ENCODE data around the gene CLN3.

The CLN3 gene

DNA sequence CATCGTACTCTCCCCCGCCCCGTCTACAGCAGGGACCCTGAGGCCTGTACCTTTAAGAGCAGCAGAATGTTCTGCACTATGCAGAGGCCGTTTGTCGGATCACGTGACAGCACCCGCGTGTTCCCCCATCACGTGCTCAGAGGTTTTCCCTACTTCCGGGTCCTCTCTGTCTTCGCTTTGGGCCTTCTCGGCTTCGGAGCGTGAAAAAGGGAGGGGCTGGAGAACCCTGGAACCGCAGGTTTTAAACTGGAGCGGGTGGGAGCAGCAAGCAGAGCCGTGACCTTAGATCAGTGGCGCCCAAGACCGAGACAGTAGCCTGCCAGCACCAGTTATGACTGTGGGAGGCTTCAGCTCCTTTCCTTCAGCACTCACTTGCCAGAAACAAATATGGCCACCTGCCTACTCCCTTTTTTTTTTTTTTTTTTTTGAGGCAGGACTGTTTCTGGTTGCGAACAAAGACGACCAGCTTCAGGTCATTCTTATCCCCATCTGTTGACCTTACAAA is at the start of gene CLN3:
TSS of gene CLN3 (minus strand) at position 105 of the 505 bp plus-strand sequence. CDS start 315 bp downstream, outside the sequence.
- H3K36me3 ChIP-seq (ENCODE audit: control insufficient read depth, insufficient read depth, low read length), result peaks cover 8% of the 10 kb centered on the region; the same call in 1 of the 2 replicates
- H3K4me3 ChIP-seq (ENCODE audit: low read depth, low read length), result peak within 1 kb of the TSS; percentile 98
- peak within 1 kb of the TSS; percentile 96 for H3K27ac ChIP-seq (ENCODE audit: low read depth, low read length)
- no peaks in the 10 kb centered on the region for H3K9me3 ChIP-seq (ENCODE audit: control insufficient read depth, insufficient read depth, low read length)
- H3K9ac ChIP-seq (ENCODE audit: low read depth, low read length), result peak within 1 kb of the TSS; percentile 99
- no peaks in the 10 kb centered on the region for H3K4me1 ChIP-seq (ENCODE audit: control insufficient read depth, insufficient read depth, low read length)
- H3K27me3 ChIP-seq (ENCODE audit: control insufficient read depth, insufficient read depth, low read length), result no peaks in the 10 kb centered on the region

DNA sequence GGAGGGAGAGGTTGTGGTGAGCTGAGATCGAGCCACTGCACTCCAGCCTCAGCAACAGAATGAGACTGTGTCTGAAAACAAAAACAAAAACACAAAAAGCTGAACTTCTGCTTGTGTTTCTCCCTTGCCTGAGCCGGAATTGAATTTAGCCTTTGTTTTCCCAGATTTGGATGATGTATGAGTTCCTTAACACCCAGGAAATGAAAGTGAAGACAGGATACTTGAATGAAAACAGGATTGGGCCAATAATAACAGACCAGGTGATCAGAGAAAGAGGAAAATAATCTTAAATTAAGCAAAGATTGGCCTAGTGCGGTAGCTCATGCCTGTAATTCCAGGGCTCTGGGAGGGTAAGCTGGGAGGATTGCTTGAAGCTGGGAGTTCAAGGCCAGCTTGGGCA is 48.5 kb upstream of the CLN3 start:
- Histone ChIP-seq H3K4me3 (ENCODE audit: low read depth, low read length) (no peak overlapping the region), H3K9me3 (ENCODE audit: control insufficient read depth, insufficient read depth, low read length) (no peaks in the 10 kb centered on the region), H3K9ac (ENCODE audit: low read depth, low read length) (no peak overlapping the region), H3K27ac (ENCODE audit: low read depth, low read length) (no peak overlapping the region), H3K36me3 (ENCODE audit: control insufficient read depth, insufficient read depth, low read length) (no peaks in the 10 kb centered on the region), H3K4me1 (ENCODE audit: control insufficient read depth, insufficient read depth, low read length) (no peaks in the 10 kb centered on the region), H3K27me3 (ENCODE audit: control insufficient read depth, insufficient read depth, low read length) (no peaks in the 10 kb centered on the region)

DNA sequence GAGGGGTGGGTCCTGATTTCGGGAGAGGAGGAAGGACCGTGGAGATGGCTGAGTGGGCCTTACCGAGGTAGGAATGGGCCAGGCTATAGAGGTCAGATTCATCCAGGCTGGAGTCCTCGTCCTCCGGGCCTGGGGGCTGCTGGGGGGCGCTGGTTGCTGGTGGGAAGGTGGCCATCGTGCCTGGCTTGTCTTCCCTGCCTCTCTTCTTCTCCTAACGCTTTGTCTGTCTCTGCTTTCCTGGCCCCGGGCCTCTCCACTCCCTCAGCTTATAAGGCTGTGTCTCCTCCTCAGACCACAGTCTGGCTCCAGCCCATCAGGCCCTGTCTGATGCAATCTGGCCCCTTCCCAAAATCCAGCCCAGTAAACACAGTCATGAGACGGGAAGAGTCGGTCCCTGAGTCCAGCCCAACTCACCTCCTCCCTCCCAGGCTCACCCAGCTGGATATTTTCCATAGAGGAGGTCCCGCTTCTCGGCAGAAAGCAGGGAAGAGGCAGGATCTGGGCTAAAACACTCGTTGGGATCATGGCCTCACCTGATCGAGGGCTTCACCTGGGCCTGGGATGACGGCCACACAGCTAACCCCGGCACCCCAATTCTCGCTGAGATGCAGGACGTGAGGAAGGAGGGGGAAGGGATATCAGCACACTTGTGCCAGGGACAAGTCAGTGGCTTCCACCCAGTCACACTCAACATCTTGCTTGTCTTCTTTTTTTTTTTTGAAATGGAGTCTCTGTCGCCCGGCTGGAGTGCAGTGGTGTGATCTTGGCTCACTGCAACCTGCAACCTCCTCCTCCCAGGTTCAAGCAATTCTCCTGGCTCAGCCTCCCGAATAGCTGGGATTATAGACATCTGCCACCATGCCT is 47.1 kb upstream of the CLN3 start, which contains the start of gene NUPR1:
TSS of gene NUPR1 (minus strand) at position 242 of the 864 bp plus-strand sequence. CDS start at position 175, 67 bp downstream.
- H3K27me3 ChIP-seq (ENCODE audit: control insufficient read depth, insufficient read depth, low read length), result no peaks in the 10 kb centered on the region
- no peaks in the 10 kb centered on the region for H3K4me1 ChIP-seq (ENCODE audit: control insufficient read depth, insufficient read depth, low read length)
- H3K9ac ChIP-seq (ENCODE audit: low read depth, low read length), result no peak within 1 kb of the TSS
- H3K9me3 ChIP-seq (ENCODE audit: control insufficient read depth, insufficient read depth, low read length), result no peaks in the 10 kb centered on the region
- no peak within 1 kb of the TSS for H3K27ac ChIP-seq (ENCODE audit: low read depth, low read length)
- H3K4me3 ChIP-seq (ENCODE audit: low read depth, low read length), result no peak within 1 kb of the TSS
- no peaks in the 10 kb centered on the region for H3K36me3 ChIP-seq (ENCODE audit: control insufficient read depth, insufficient read depth, low read length)

DNA sequence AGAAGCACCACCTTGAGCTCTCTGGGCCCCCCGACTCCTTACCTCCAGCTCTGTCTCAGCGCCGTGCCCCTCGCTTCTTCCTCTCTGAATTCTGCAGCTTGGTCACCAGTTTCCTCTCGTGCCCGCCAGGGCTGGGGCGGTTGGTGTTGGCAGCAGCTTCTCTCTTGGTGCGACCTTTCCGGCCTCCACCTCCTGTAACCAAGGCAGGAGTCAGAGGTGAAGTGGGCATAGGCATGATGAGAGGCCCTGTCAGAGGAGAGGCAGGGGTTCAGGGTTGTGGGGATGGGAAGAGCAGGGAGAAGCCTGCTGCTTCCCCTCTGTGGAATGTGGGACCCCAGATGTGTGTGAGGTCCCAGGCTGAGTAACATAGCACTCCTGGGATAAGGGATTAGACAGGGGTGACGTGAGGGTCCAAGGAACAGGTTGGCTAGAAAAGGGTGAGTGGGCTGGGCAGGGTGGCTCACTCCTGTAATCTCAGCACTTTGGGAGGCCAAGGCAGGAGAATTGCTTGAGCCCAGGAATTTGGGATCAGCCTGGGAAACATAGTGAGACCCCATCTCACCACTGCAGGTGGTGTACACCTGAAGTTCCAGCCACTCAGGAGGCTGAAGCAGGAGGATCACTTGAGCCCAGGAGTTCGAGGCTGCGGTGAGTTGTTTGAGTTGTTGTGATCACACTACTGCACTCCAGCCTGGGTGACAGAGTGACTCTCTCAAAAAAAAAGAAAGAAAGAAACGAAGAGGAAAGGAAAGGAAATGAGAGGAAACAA is 46.3 kb upstream of the CLN3 start:
- Histone ChIP-seq H3K9me3 (ENCODE audit: control insufficient read depth, insufficient read depth, low read length) (no peaks in the 10 kb centered on the region), H3K27ac (ENCODE audit: low read depth, low read length) (no peak overlapping the region), H3K9ac (ENCODE audit: low read depth, low read length) (no peak overlapping the region), H3K36me3 (ENCODE audit: control insufficient read depth, insufficient read depth, low read length) (no peaks in the 10 kb centered on the region), H3K27me3 (ENCODE audit: control insufficient read depth, insufficient read depth, low read length) (no peaks in the 10 kb centered on the region), H3K4me1 (ENCODE audit: control insufficient read depth, insufficient read depth, low read length) (no peaks in the 10 kb centered on the region), H3K4me3 (ENCODE audit: low read depth, low read length) (no peak overlapping the region)

DNA sequence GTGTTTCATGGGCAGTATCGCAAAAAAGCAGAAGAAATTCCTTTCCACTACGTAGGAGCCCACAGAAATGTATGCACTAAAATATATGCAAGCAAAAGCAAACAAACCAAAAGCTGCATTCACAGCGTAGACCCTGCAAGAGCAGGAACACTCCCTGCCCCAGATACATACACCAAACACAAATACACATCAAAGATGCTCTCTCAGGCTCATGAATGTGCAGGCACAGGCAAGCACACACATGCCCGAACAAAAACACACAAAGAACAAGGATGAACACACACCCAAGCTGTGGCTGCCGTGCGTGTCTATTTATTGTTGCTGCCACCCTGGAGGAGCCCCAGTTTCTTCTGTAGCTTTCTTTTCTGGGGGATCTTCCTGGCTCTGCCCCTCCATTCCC is 45.2 kb upstream of the CLN3 start:
- Histone ChIP-seq H3K27me3 (ENCODE audit: control insufficient read depth, insufficient read depth, low read length) (no peaks in the 10 kb centered on the region), H3K27ac (ENCODE audit: low read depth, low read length) (no peak overlapping the region), H3K9ac (ENCODE audit: low read depth, low read length) (no peak overlapping the region), H3K4me1 (ENCODE audit: control insufficient read depth, insufficient read depth, low read length) (peaks cover 2% of the 10 kb centered on the region; the same call in 1 of the 2 replicates), H3K36me3 (ENCODE audit: control insufficient read depth, insufficient read depth, low read length) (no peaks in the 10 kb centered on the region), H3K4me3 (ENCODE audit: low read depth, low read length) (no peak overlapping the region), H3K9me3 (ENCODE audit: control insufficient read depth, insufficient read depth, low read length) (no peaks in the 10 kb centered on the region)

DNA sequence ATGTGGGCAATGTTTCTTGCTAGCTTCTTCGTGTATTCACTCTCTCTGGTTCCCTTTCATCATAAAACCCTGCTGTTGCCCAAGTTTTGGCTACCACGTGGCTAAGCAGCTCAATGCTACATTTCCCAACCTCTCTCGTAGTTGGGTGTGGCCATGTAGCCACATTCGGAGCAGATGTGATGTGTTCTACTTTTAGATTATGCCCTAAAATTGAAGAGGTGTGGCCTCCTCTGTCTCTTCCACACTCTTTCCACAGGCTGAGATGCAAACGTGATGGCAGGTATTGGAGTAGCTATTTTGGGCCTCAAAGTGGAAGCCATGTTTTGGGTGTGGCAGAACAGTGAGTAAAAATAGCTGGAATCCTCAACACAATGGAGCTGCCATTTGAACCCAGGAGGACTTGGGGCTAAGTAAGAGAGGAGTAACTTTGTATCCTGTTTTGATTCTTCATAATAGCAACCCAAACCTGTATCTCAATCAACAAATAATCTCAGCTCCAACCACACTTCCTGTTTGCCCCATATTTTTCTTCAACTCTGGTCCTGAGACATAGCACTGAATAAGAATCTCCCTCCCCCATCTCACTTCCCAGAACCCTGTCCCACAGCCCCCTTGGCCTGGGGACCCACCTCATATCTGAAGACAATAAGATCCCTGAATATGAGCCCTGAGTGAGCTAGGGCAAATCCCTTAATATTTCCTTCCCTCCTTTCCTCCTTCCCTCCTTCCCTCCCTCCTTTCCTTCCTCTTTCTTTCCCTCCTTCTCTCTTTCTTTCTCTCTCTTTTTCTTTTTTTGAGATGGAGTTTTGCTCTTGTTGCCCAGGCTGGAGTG is 42.9 kb upstream of the CLN3 start:
- H3K27me3 ChIP-seq (ENCODE audit: control insufficient read depth, insufficient read depth, low read length), result no peaks in the 10 kb centered on the region
- H3K27ac ChIP-seq (ENCODE audit: low read depth, low read length), result no peak overlapping the region
- H3K36me3 ChIP-seq (ENCODE audit: control insufficient read depth, insufficient read depth, low read length), result no peaks in the 10 kb centered on the region
- H3K4me1 ChIP-seq (ENCODE audit: control insufficient read depth, insufficient read depth, low read length), result peaks cover 6% of the 10 kb centered on the region; the same call in 1 of the 2 replicates
- H3K4me3 ChIP-seq (ENCODE audit: low read depth, low read length), result no peak overlapping the region
- H3K9ac ChIP-seq (ENCODE audit: low read depth, low read length), result no peak overlapping the region
- no peaks in the 10 kb centered on the region for H3K9me3 ChIP-seq (ENCODE audit: control insufficient read depth, insufficient read depth, low read length)

DNA sequence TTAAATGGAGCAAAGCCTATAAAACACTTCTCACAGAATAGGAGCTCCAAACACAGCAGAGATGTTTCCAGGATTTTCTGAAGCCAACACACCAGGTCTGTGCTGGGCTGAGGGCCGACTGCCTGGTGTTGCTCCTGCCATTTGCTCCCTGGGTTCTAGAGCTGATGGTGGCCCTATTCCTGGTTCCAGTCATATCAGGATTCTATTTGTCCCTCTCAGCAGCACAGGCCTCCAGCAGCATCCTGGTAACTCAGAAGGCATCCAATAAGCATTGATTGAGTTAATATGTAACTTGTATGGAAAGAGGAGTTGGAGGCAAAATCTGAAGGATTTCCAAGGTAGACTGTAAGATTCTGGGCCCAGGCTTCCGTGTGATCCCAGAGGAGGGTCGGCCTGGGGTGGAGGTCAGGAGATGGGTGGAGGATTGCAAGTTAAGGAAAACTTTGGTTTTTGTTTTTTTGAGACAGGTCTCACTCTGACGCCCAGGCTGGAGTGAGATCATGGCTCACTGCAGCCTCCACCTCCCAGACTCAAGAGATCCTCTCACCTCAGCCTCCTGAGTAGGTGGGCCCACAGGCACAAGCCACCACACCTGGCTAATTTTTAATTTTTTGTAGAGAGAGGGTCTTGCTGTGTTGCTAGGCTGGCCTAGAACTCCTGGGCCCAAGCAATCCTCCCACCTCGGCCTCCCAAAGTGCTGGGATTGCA is 41.2 kb upstream of the CLN3 start:
- Histone ChIP-seq H3K9me3 (ENCODE audit: control insufficient read depth, insufficient read depth, low read length) (no peaks in the 10 kb centered on the region), H3K27me3 (ENCODE audit: control insufficient read depth, insufficient read depth, low read length) (no peaks in the 10 kb centered on the region), H3K27ac (ENCODE audit: low read depth, low read length) (no peak overlapping the region), H3K4me3 (ENCODE audit: low read depth, low read length) (no peak overlapping the region), H3K4me1 (ENCODE audit: control insufficient read depth, insufficient read depth, low read length) (peaks cover 6% of the 10 kb centered on the region; the same call in 1 of the 2 replicates), H3K36me3 (ENCODE audit: control insufficient read depth, insufficient read depth, low read length) (no peaks in the 10 kb centered on the region), H3K9ac (ENCODE audit: low read depth, low read length) (no peak overlapping the region)

DNA sequence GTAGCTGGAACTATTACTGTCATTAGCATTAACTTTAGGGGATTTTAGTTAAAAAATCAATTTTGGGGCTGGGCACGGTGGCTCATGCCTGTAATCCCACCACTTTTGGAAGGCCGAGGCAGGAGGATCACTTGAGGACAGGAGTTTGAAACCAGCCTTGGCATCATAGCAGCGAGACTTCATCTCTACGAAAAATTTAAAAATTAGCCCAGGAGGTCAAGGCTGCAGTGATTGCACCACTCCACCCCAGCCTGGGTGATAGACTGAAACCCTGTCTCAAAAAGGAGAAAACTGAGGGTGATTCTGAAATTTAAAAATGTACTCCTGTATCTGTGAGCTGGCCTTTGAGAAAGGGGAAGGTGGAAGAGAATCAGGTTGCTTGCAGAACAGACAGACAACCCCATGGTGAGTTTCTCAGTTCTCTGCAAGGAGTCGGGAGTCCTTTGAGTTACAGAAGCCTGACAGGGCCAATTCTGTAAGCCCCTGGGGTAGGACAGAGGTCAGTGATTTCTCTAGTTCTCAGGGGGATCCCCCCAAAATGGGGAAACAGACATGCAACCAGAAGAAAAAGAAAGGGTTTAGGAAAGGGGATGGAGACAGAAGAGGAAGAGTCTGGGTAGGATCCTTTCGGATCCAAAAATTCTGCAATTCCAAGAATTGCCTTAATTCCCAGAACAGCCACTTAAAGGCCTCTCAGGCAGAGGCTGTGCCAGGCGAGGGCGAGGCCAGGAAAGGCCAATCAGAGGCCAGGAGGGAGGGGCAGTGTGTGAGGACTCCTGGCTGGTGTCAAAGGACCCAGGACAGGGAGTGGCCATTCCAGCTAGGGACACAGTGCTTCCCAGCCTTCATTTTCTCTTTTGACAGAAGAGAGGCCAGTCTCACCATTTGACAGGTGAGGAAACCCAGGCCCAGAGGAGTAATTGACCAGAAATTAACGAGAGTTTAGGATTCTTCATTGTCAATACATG is 40.2 kb upstream of the CLN3 start:
- no peak overlapping the region for H3K27ac ChIP-seq (ENCODE audit: low read depth, low read length)
- no peak overlapping the region for H3K4me3 ChIP-seq (ENCODE audit: low read depth, low read length)
- peaks cover 6% of the 10 kb centered on the region; the same call in 1 of the 2 replicates for H3K4me1 ChIP-seq (ENCODE audit: control insufficient read depth, insufficient read depth, low read length)
- H3K9ac ChIP-seq (ENCODE audit: low read depth, low read length), result no peak overlapping the region
- no peaks in the 10 kb centered on the region for H3K36me3 ChIP-seq (ENCODE audit: control insufficient read depth, insufficient read depth, low read length)
- H3K9me3 ChIP-seq (ENCODE audit: control insufficient read depth, insufficient read depth, low read length), result no peaks in the 10 kb centered on the region
- H3K27me3 ChIP-seq (ENCODE audit: control insufficient read depth, insufficient read depth, low read length), result no peaks in the 10 kb centered on the region

DNA sequence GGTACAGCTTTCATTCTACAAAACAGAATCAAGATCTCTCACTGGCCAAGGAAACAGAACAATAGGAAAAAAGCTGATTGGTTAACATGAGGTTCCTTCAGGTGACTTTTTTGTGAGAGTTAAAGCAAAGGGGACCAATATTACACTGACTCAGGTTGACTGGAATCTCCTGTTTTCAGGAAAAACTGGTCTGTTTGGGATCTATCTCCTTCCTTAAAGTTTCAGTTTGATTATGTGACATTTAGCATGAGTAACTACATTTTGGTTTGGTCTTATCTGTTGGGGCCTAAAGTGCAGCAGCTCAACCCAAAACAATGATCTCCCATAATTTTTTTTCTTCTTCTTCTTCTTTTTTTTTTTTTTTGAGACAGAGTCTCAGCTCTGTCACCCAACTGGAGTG is 37.2 kb upstream of the CLN3 start:
- no peak overlapping the region for H3K4me3 ChIP-seq (ENCODE audit: low read depth, low read length)
- peaks cover 6% of the 10 kb centered on the region; the same call in 1 of the 2 replicates for H3K4me1 ChIP-seq (ENCODE audit: control insufficient read depth, insufficient read depth, low read length)
- no peak overlapping the region for H3K27ac ChIP-seq (ENCODE audit: low read depth, low read length)
- H3K9me3 ChIP-seq (ENCODE audit: control insufficient read depth, insufficient read depth, low read length), result no peaks in the 10 kb centered on the region
- H3K27me3 ChIP-seq (ENCODE audit: control insufficient read depth, insufficient read depth, low read length), result no peaks in the 10 kb centered on the region
- no peaks in the 10 kb centered on the region for H3K36me3 ChIP-seq (ENCODE audit: control insufficient read depth, insufficient read depth, low read length)
- no peak overlapping the region for H3K9ac ChIP-seq (ENCODE audit: low read depth, low read length)
